SU-DHL-6 (cell line): Measurements from ENCODE around the gene PRDX1.

Experiments
- H2AFZ ChIP-seq: fragments of 200-600 bp; sonication (generic); 2 replicates; pipeline ENCODE4 v1.6.1; 2014; ENCODE audit warnings: low read depth, mild to moderate bottlenecking, moderate library complexity, mixed read lengths, antibody characterized with exemption, low read length; ENCODE audit not compliant: severe bottlenecking
- H3F3A ChIP-seq: fragments of 200-600 bp; shearing (Covaris generic); 2 replicates; pipeline ENCODE4 v1.6.0; 2016; ENCODE audit warnings: antibody characterized with exemption, mild to moderate bottlenecking; ENCODE audit not compliant: insufficient read depth
- H3K27ac ChIP-seq: fragments of 200-600 bp; sonication (generic); 2 replicates; pipeline ENCODE4 v1.5.1; 2016; ENCODE audit warnings: low read depth, mild to moderate bottlenecking, low read length, moderate library complexity, mixed read lengths
- H3K27me3 ChIP-seq: fragments of 200-600 bp; sonication (generic), shearing (Covaris generic); 2 replicates; pipeline ENCODE4 v1.6.0; 2014; ENCODE audit warnings: mild to moderate bottlenecking, low read length
- H3K36me3 ChIP-seq: fragments of 200-600 bp; sonication (generic); 2 replicates; pipeline ENCODE4 v1.6.1; 2014; ENCODE audit warnings: mild to moderate bottlenecking, low read length, mixed read lengths
- H3K4me2 ChIP-seq: fragments of 300-600, 200-600 bp; shearing (Covaris generic), sonication (generic); 2 replicates; pipeline ENCODE4 v1.6.0; 2014; ENCODE audit warnings: low read length, low read depth, mild to moderate bottlenecking; ENCODE audit not compliant: poor library complexity, severe bottlenecking
- H3K4me3 ChIP-seq: fragments of 200-600 bp; sonication (generic); 2 replicates; pipeline ENCODE4 v1.5.1; 2014; ENCODE audit warnings: antibody characterized with exemption, low read length, mild to moderate bottlenecking, mixed read lengths; ENCODE audit not compliant: insufficient read depth, poor library complexity, severe bottlenecking
- H3K79me2 ChIP-seq: fragments of 200-600 bp; sonication (generic); 2 replicates; pipeline ENCODE4 v1.6.1; 2014; ENCODE audit warnings: mild to moderate bottlenecking, low read length, moderate library complexity; ENCODE audit not compliant: insufficient read depth
- H3K9ac ChIP-seq: fragments of 200-600 bp; sonication (generic); 2 replicates; pipeline ENCODE4 v1.7.0; 2014; ENCODE audit warnings: mild to moderate bottlenecking, low read length
- H3K9me2 ChIP-seq: fragments of 200-600 bp; sonication (generic); replicated peaks from 2 replicates; pipeline ENCODE4 v1.6.1; 2014; ENCODE audit warnings: low read length; ENCODE audit not compliant: insufficient read depth
- H3K9me3 ChIP-seq: fragments of 200-600 bp; sonication (generic); 2 replicates; pipeline ENCODE4 v1.6.1; 2014; ENCODE audit warnings: low read length, mixed read lengths; ENCODE audit not compliant: insufficient read depth
- H4K20me1 ChIP-seq: fragments of 200-600 bp; sonication (generic); 2 replicates; pipeline ENCODE4 v1.6.1; 2014; ENCODE audit warnings: low read depth, mild to moderate bottlenecking, antibody characterized with exemption, low read length, moderate library complexity, mixed read lengths
- EZH2phosphoT487 ChIP-seq: fragments of 200-600 bp; sonication (generic), shearing (Covaris generic); conservative IDR thresholded peaks from 2 replicates; pipeline ENCODE4 v1.6.1; 2018; ENCODE audit warnings: mild to moderate bottlenecking, antibody characterized with exemption, low read length, moderate library complexity, mixed read lengths
- TF ChIP-seq, protein P1 (sequence below): fragments of 200-600 bp; sonication (generic); IDR thresholded peaks from one replicate; pipeline ENCODE4 v1.5.1; 2017; ENCODE audit warnings: antibody characterized with exemption, mild to moderate bottlenecking, low read length, moderate library complexity; ENCODE audit not compliant: insufficient read depth, poor library complexity, severe bottlenecking

Gene PRDX1

GRCh38 chr1:45521413-45522323, at the start of gene PRDX1:
Gene PRDX1, minus strand, starts transcription at chr1:45521884. Its CDS starts 2,841 bp downstream, at chr1:45519043.
- Histone ChIP-seq H3K9ac (peak within 1 kb of the TSS; percentile 85), H3K4me3 (peak within 1 kb of the TSS; percentile 87), H3K9me3 (no peaks in the 10 kb centered on the region), H3K27ac (peak within 1 kb of the TSS; percentile 55), H3K36me3 (peaks cover 4% of the 10 kb centered on the region; the same call in 1 of the 2 replicates), H4K20me1 (no peaks in the 10 kb centered on the region), H3K9me2 (no peaks in the 10 kb centered on the region), H2AFZ (peak within 1 kb of the TSS; percentile 18), H3K4me2 (peak within 1 kb of the TSS; percentile 70), H3F3A (peaks cover 15% of the 10 kb centered on the region), H3K79me2 (peaks cover 37% of the 10 kb centered on the region), H3K27me3 (no peaks in the 10 kb centered on the region; the same call in 1 of the 2 replicates)
- TF ChIP-seq, protein P1, sequence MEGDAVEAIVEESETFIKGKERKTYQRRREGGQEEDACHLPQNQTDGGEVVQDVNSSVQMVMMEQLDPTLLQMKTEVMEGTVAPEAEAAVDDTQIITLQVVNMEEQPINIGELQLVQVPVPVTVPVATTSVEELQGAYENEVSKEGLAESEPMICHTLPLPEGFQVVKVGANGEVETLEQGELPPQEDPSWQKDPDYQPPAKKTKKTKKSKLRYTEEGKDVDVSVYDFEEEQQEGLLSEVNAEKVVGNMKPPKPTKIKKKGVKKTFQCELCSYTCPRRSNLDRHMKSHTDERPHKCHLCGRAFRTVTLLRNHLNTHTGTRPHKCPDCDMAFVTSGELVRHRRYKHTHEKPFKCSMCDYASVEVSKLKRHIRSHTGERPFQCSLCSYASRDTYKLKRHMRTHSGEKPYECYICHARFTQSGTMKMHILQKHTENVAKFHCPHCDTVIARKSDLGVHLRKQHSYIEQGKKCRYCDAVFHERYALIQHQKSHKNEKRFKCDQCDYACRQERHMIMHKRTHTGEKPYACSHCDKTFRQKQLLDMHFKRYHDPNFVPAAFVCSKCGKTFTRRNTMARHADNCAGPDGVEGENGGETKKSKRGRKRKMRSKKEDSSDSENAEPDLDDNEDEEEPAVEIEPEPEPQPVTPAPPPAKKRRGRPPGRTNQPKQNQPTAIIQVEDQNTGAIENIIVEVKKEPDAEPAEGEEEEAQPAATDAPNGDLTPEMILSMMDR = no peak
- no peak for TF ChIP-seq EZH2phosphoT487

- no peaks in the 10 kb centered on the region for H3K79me2 ChIP-seq
- H3K9me2 ChIP-seq = no peaks in the 10 kb centered on the region
- H3F3A ChIP-seq = peaks cover 4% of the 10 kb centered on the region; the same call in 1 of the 2 replicates
- no peaks in the 10 kb centered on the region for H4K20me1 ChIP-seq
- H3K4me2 ChIP-seq = no peak overlapping the region
- H3K9ac ChIP-seq = no peak overlapping the region
- TF ChIP-seq, protein P1 = no peak
- no peak for TF ChIP-seq EZH2phosphoT487
- H3K4me3 ChIP-seq = no peak overlapping the region
- no peak overlapping the region for H2AFZ ChIP-seq
- no peak overlapping the region for H3K27ac ChIP-seq
- no peaks in the 10 kb centered on the region for H3K9me3 ChIP-seq
- peaks cover 6% of the 10 kb centered on the region; the same call in 1 of the 2 replicates for H3K36me3 ChIP-seq
- no peaks in the 10 kb centered on the region for H3K27me3 ChIP-seq
These were observed 48.9 kb upstream of the PRDX1 start for GRCh38 chr1:45570631-45571030.

DNA sequence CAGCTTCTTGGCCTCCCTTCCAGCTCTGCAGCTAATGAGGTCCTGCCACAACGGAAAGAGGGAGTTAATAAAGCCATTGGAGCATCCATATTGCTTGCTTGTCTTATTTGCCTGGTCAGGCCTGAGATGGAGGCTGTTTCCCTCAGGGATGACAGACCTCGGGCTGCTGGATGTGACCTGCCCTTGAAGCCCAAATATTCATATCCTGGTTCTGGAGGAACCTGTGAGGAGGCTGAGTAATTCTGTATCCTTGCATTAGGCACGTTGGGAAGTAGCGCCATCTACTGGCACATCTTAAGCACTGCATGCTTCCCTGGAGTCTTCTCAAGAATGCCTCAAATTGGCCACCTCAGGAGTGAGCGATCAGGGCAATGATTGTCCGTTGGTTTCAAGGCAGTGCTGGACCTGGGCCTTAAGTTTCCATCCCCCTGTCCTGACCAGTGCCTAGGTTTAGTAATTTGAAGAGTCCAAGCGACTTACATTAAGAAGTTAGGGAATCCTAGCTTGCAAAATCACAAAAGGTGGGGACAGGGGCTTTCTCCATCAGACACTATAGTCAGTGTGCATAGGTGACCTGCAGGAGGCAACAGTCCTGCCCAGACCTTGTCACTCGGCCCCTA, 48.4 kb upstream of the PRDX1 start:
- Histone ChIP-seq H3K9me3 (no peaks in the 10 kb centered on the region), H3K27ac (no peak overlapping the region), H3K36me3 (peaks cover 6% of the 10 kb centered on the region; the same call in 1 of the 2 replicates), H3K4me2 (no peak overlapping the region), H3K9me2 (no peaks in the 10 kb centered on the region), H3K27me3 (no peaks in the 10 kb centered on the region), H4K20me1 (no peaks in the 10 kb centered on the region), H2AFZ (no peak overlapping the region), H3K79me2 (no peaks in the 10 kb centered on the region), H3F3A (peaks cover 4% of the 10 kb centered on the region; the same call in 1 of the 2 replicates), H3K4me3 (no peak overlapping the region), H3K9ac (no peak overlapping the region)
- TF ChIP-seq, protein P1 = peak; percentile 96
- TF ChIP-seq EZH2phosphoT487 = no peak
